H9 (cell line): ENCODE results near the gene ZDHHC3. TPM values are rescaled to one million over a fixed set of nuclear protein-coding genes. Genes with fewer than 3 reads are reported as not detected.

ENCODE experiments used
- DNase-seq: peaks from one replicate; pipeline ENCODE4 v3.0.0-alpha.2; 2017
- H2AFZ ChIP-seq: one replicate; pipeline ENCODE4 v1.6.1; 2013; ENCODE audit warnings: mild to moderate bottlenecking, low read length, control low read depth, moderate library complexity
- H2AK5ac ChIP-seq: 2 replicates; pipeline ENCODE4 v1.6.1; 2013; ENCODE audit warnings: low read length, control low read depth, mixed read lengths; ENCODE audit not compliant: insufficient read length
- H2BK120ac ChIP-seq: one replicate; pipeline ENCODE4 v1.6.1; 2013; ENCODE audit warnings: low read depth, mild to moderate bottlenecking, low read length, control low read depth, inconsistent platforms; ENCODE audit not compliant: poor library complexity, severe bottlenecking
- H2BK12ac ChIP-seq: 2 replicates; pipeline ENCODE4 v1.6.1; 2013; ENCODE audit warnings: low read length, control low read depth, mixed read lengths, low read depth; ENCODE audit not compliant: insufficient read length
- H2BK15ac ChIP-seq: 2 replicates; pipeline ENCODE4 v1.6.1; 2013; ENCODE audit warnings: low read depth, low read length, control low read depth
- H2BK20ac ChIP-seq: one replicate; pipeline ENCODE4 v1.6.1; 2013; ENCODE audit warnings: low read depth, mild to moderate bottlenecking, low read length, control low read depth, inconsistent platforms; ENCODE audit not compliant: poor library complexity, severe bottlenecking
- H2BK5ac ChIP-seq: 2 replicates; pipeline ENCODE4 v1.6.1; 2013; ENCODE audit warnings: low read length, control low read depth, mixed read lengths; ENCODE audit not compliant: insufficient read length
- H3K14ac ChIP-seq: 2 replicates; pipeline ENCODE4 v1.6.1; 2013; ENCODE audit warnings: low read length, control low read depth; ENCODE audit not compliant: insufficient read depth
- H3K18ac ChIP-seq: 2 replicates; pipeline ENCODE4 v1.6.1; 2013; ENCODE audit warnings: low read depth, mild to moderate bottlenecking, mixed read lengths, low read length, control low read depth; ENCODE audit not compliant: insufficient read length
- H3K23ac ChIP-seq: 2 replicates; pipeline ENCODE4 v1.6.1; 2013; ENCODE audit warnings: low read length, control low read depth, mixed read lengths, low read depth; ENCODE audit not compliant: insufficient read length
- H3K23me2 ChIP-seq: 2 replicates; pipeline ENCODE4 v1.6.1; 2013; ENCODE audit warnings: low read depth, mild to moderate bottlenecking, mixed read lengths, low read length, control low read depth; ENCODE audit not compliant: insufficient read length, poor library complexity, severe bottlenecking
- H3K27ac ChIP-seq: 2 replicates; pipeline ENCODE4 v1.5.1; 2013; ENCODE audit warnings: low read length, control low read depth, mixed read lengths, low read depth; ENCODE audit not compliant: insufficient read length
- H3K27me3 ChIP-seq: 2 replicates; pipeline ENCODE4 v1.6.1; 2013; ENCODE audit warnings: low read length, control low read depth, inconsistent platforms; ENCODE audit not compliant: insufficient read depth
- H3K4ac ChIP-seq: 2 replicates; pipeline ENCODE4 v1.6.1; 2013; ENCODE audit warnings: low read depth, mild to moderate bottlenecking, control low read depth, inconsistent platforms, low read length, moderate library complexity
- H3K4me1 ChIP-seq: 2 replicates; pipeline ENCODE4 v1.6.1; 2013; ENCODE audit warnings: low read length, control low read depth, inconsistent platforms; ENCODE audit not compliant: insufficient read depth
- H3K4me2 ChIP-seq: 2 replicates; pipeline ENCODE4 v1.6.1; 2013; ENCODE audit warnings: low read length, control low read depth, mixed read lengths; ENCODE audit not compliant: insufficient read length, insufficient read depth
- H3K56ac ChIP-seq: 2 replicates; pipeline ENCODE4 v1.6.1; 2013; ENCODE audit warnings: low read depth, mild to moderate bottlenecking, mixed read lengths, low read length, control low read depth; ENCODE audit not compliant: insufficient read length
- H3K79me1 ChIP-seq: 2 replicates; pipeline ENCODE4 v1.6.1; 2013; ENCODE audit warnings: low read depth, mild to moderate bottlenecking, moderate library complexity, low read length, control low read depth, inconsistent platforms; ENCODE audit not compliant: insufficient read depth, poor library complexity, severe bottlenecking
- H3K79me2 ChIP-seq: 2 replicates; pipeline ENCODE4 v1.6.1; 2013; ENCODE audit warnings: low read length, control low read depth, inconsistent platforms; ENCODE audit not compliant: insufficient read depth
- H3K9ac ChIP-seq: 2 replicates; pipeline ENCODE4 v1.6.1; 2013; ENCODE audit warnings: low read length, control low read depth, mixed read lengths; ENCODE audit not compliant: insufficient read length; ENCODE audit errors: extremely low read depth
- H3K9me3 ChIP-seq: one replicate; pipeline ENCODE4 v1.6.1; 2013; ENCODE audit warnings: low read depth, low read length, inconsistent platforms; ENCODE audit not compliant: control insufficient read depth
- H3T11ph ChIP-seq: one replicate; pipeline ENCODE4 v1.6.1; 2013; ENCODE audit warnings: mild to moderate bottlenecking, low read length, control low read depth, inconsistent platforms
- H4K20me1 ChIP-seq: one replicate; pipeline ENCODE4 v1.6.1; 2013; ENCODE audit not compliant: control insufficient read depth, insufficient read length, insufficient read depth
- H4K5ac ChIP-seq: 2 replicates; pipeline ENCODE4 v1.6.1; 2013; ENCODE audit warnings: low read depth, mild to moderate bottlenecking, mixed read lengths, low read length, control low read depth; ENCODE audit not compliant: insufficient read length
- H4K8ac ChIP-seq: replicated peaks from 2 replicates; pipeline ENCODE4 v1.6.1; 2013; ENCODE audit warnings: low read length, control low read depth, mixed read lengths, low read depth; ENCODE audit not compliant: insufficient read length
- H4K91ac ChIP-seq: 2 replicates; pipeline ENCODE4 v1.6.1; 2013; ENCODE audit warnings: low read depth, mild to moderate bottlenecking, moderate library complexity, mixed read lengths, low read length, control low read depth; ENCODE audit not compliant: insufficient read length
- H3K27ac Mint-ChIP-seq, 3 experiments: 2 replicates in 2 of 3; 3 replicates in 1 of 3; pipeline ENCODE4 v1.8.0; 2020 to 2021; ENCODE audit warnings: mixed read lengths in 3 of 3, mild to moderate bottlenecking in 1 of 3, moderate library complexity in 1 of 3
- H3K27me3 Mint-ChIP-seq: 2 replicates; pipeline ENCODE4 v1.8.0; 2021; ENCODE audit warnings: low read depth, mild to moderate bottlenecking, moderate library complexity, mixed read lengths
- H3K36me3 Mint-ChIP-seq, 3 experiments: 2 replicates in 2 of 3; 3 replicates in 1 of 3; pipeline ENCODE4 v1.8.0; 2020 to 2021; ENCODE audit warnings: low read depth in 3 of 3, mixed read lengths in 3 of 3; ENCODE audit not compliant: insufficient read depth in 1 of 3
- H3K4me1 Mint-ChIP-seq, 2 experiments: 2 replicates each; pipeline ENCODE4 v1.8.0; 2020; ENCODE audit warnings: mixed read lengths in 2 of 2
- H3K4me3 Mint-ChIP-seq, 2 experiments: 2 replicates in 1 of 2; 3 replicates in 1 of 2; pipeline ENCODE4 v1.8.0; 2020 to 2021; ENCODE audit warnings: mild to moderate bottlenecking in 2 of 2, mixed read lengths in 2 of 2, moderate library complexity in 1 of 2
- H3K9me3 Mint-ChIP-seq, 2 experiments: 2 replicates in 1 of 2; 3 replicates in 1 of 2; pipeline ENCODE4 v1.8.0; 2020; ENCODE audit warnings: mild to moderate bottlenecking in 2 of 2, mixed read lengths in 2 of 2, moderate library complexity in 1 of 2
- WGBS: extraction: QIAGEN DNeasy Blood & Tissue Kit; methylation state at CpG from one replicate; pipeline ENCODE4 v1.1.7; 2013; ENCODE audit warnings: missing lambda C conversion rate, low lambda C conversion rate, mixed read lengths; ENCODE audit not compliant: insufficient read length; ENCODE audit errors: extremely low coverage; 5-methylcytosine and 5-hydroxymethylcytosine counted together
- total RNA-seq: library from RNA; stranded (reverse); gene quantifications from 2 replicates; pipeline ENCODE4 v1.2.1, GENCODE V29; 2021
- TF ChIP-seq, protein P1 (sequence below): fragments of 200-600 bp; sonication (generic); conservative IDR thresholded peaks from 3 replicates; pipeline ENCODE4 v1.8.0; 2021; ENCODE audit warnings: antibody characterized with exemption, mild to moderate bottlenecking

Gene ZDHHC3
- total RNA-seq, 1 experiment from 2014 or later: 71.3 TPM

DNA sequence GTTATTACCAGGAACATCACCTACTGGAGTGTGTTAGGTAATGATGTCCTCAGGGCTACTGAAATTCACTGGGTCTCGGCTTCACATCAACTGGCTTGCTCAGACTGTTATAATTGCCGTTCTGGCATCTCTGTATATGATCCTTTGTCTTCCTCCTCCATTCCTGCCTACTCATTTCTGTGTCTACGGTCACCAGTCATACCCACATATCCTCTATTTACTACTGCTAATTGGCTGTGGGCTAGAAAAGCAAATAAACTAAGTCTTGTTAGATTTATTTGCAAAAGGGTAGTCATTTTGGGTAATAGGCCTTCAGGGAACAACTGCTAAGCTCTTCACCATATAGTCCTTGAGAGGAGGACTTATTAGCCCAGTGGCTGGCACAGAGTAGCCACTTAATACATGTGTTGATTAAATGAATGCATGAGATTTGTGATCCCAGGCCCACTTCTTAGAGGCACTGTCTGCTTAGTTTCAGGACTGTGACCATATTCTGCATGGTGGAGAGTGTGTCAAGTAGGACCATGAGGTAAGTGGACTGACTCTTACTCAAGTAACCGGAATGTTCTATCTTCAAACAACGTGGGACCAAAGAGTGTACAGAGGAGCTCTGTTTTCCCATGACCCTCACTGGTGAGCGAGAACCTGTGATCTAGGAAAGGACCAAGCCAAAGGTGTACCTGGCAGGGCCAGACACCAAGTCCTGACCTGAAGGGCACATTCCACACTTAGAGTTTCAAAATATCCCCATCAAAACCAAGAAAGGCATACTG, 13.2 kb downstream of the ZDHHC3 start:
- no peak overlapping the region for H3K4me3 Mint-ChIP-seq

More for the DNA sequence above, 13.2 kb downstream of the ZDHHC3 start:
- Histone ChIP-seq H3K18ac (no peak overlapping the region), H2BK12ac (no peak overlapping the region), H4K91ac (no peak overlapping the region), H3K4me2 (no peak overlapping the region), H3K23me2 (no peaks in the 10 kb centered on the region), H3K14ac (no peak overlapping the region), H2BK15ac (no peak overlapping the region), H3K79me1 (no peaks in the 10 kb centered on the region), H4K20me1 (no peaks in the 10 kb centered on the region), H2AFZ (no peak overlapping the region), H3K79me2 (peaks cover 4% of the 10 kb centered on the region; the same call in 1 of the 2 replicates), H2AK5ac (no peak overlapping the region), H2BK20ac (no peak overlapping the region), H3K56ac (no peak overlapping the region), H2BK120ac (no peak overlapping the region), H3K27ac (no peak overlapping the region), H3K9ac (no peak overlapping the region), H3K9me3 (no peaks in the 10 kb centered on the region), H3K23ac (no peak overlapping the region), H3K4me1 (peaks cover under 1% of the 10 kb centered on the region; the same call in 1 of the 2 replicates), H4K5ac (no peak overlapping the region), H2BK5ac (no peak overlapping the region), H3T11ph (no peak overlapping the region), H4K8ac (no peak overlapping the region), H3K27me3 (no peaks in the 10 kb centered on the region), H3K4ac (no peak overlapping the region)
- H3K9me3 Mint-ChIP-seq: no peaks in the 10 kb centered on the region
- H3K36me3 Mint-ChIP-seq: peaks cover 0 to 6% (median 0%) of the 10 kb centered on the region in 3 experiments; a peak in 2 of 7 replicates
- DNase-seq: no peak
- no peaks in the 10 kb centered on the region for H3K27me3 Mint-ChIP-seq
- TF ChIP-seq, protein P1, sequence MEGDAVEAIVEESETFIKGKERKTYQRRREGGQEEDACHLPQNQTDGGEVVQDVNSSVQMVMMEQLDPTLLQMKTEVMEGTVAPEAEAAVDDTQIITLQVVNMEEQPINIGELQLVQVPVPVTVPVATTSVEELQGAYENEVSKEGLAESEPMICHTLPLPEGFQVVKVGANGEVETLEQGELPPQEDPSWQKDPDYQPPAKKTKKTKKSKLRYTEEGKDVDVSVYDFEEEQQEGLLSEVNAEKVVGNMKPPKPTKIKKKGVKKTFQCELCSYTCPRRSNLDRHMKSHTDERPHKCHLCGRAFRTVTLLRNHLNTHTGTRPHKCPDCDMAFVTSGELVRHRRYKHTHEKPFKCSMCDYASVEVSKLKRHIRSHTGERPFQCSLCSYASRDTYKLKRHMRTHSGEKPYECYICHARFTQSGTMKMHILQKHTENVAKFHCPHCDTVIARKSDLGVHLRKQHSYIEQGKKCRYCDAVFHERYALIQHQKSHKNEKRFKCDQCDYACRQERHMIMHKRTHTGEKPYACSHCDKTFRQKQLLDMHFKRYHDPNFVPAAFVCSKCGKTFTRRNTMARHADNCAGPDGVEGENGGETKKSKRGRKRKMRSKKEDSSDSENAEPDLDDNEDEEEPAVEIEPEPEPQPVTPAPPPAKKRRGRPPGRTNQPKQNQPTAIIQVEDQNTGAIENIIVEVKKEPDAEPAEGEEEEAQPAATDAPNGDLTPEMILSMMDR: no peak
- no CpG with 5 or more reads among the region's 6 CpGs for WGBS
- H3K4me1 Mint-ChIP-seq: peaks cover 8 to 13% of the 10 kb centered on the region in 2 experiments
- H3K27ac Mint-ChIP-seq: no peak overlapping the region
